Left lung (tissue), 10 donors: Measurements from ENCODE around the gene CTNND2. TPM values are rescaled to one million over a fixed set of nuclear protein-coding genes. Genes with fewer than 3 reads are reported as not detected.

ENCODE experiments used
- ATAC-seq: fragments of 200-7000 bp; cut with Tn5 transposase; one replicate; pipeline ENCODE4 v1.9.1; 2020; ENCODE audit warnings: moderate library complexity
- DNase-seq, 4 donors: peaks; one replicate each; pipeline ENCODE4 v3.0.0-alpha.2; 2013 to 2020
- H3K27ac ChIP-seq, 2 donors: fragments of 200-600 bp; sonication (generic) in 1 of 2; one replicate each; pipeline versions ENCODE4 v1.5.0 to v1.8.0; 2020 to 2021
- H3K27me3 ChIP-seq, 2 donors: fragments of 200-600 bp; sonication (generic) in 1 of 2; one replicate each; pipeline versions ENCODE4 v1.5.0 to v1.8.0; 2020 to 2021
- H3K36me3 ChIP-seq, 2 donors: fragments of 200-600 bp; sonication (generic) in 1 of 2; one replicate each; pipeline versions ENCODE4 v1.5.0 to v1.8.0; 2020 to 2021
- H3K4me1 ChIP-seq, 2 donors: fragments of 200-600 bp; one replicate each; pipeline ENCODE4 v1.8.0; 2021
- H3K4me3 ChIP-seq, 2 donors: fragments of 200-600 bp; sonication (generic) in 1 of 2; one replicate each; pipeline versions ENCODE4 v1.5.0 to v1.8.0; 2020 to 2021; ENCODE audit warnings: mild to moderate bottlenecking in 1 of 2
- H3K9me3 ChIP-seq, 2 donors: fragments of 200-600 bp; sonication (generic) in 1 of 2; one replicate each; pipeline versions ENCODE4 v1.5.0 to v1.8.0; 2020 to 2021
- intact Hi-C, 2 donors: fragments of 100-400 bp; cut with DNase I; formaldehyde crosslinking; loops; one replicate each; pipeline versions ENCODE4 v1.11.2 to v1.14.2; 2022
- polyA plus RNA-seq, 6 donors: library from polyadenylated mRNA; unstranded; fragments of 120-200 nt; gene quantifications; one replicate each; pipeline ENCODE4 v1.2.1, GENCODE V29; 2013; ENCODE audit not compliant: insufficient read length in 6 of 6
- total RNA-seq, 2 donors: library from RNA; stranded (reverse); fragmentation: NEBNext Ultra II Directional; extraction: Animal tissue kit (Norgen Biotek cat#: 25700); gene quantifications; one replicate each; pipeline ENCODE4 v1.2.1, GENCODE V29; 2021
- TF ChIP-seq, protein P1 (sequence below), 2 donors: fragments of 200-600 bp; sonication (generic) in 1 of 2; IDR thresholded peaks; one replicate each; pipeline versions ENCODE4 v1.5.0 to v1.8.0; 2021; ENCODE audit warnings: antibody characterized with exemption in 2 of 2
- donor health status: DM: no; HTN: yes; CAD: no.
- donor health status: DM: no; HTN: no; CAD: no.

Gene CTNND2
- total and polyA plus RNA-seq, 8 donors: 1.2 to 4.2 (median 2.2) TPM; not detected in 1

DNA sequence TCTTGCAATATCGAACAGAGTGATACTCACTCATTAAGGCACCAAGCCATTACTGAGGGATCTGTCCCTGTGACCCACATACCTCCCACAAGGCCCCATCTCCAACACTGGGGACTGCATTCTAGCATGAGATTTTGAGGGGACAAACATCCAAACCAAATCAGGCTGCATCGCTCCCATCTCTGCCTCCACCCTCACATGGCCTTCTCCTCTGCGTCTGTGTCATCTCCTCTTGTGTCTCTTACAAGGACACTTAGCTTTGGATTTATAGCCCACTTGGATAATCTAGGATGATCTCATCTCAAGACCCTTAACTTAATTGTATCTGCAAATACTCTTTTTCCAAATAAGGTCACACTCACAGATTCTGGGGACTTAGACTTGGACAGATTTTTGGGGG, 858.8 kb downstream of the CTNND2 start:
- no peak for ATAC-seq
- intact Hi-C loops: no loop called here
- no peaks in the 10 kb centered on the region for H3K27me3 ChIP-seq

DNA sequence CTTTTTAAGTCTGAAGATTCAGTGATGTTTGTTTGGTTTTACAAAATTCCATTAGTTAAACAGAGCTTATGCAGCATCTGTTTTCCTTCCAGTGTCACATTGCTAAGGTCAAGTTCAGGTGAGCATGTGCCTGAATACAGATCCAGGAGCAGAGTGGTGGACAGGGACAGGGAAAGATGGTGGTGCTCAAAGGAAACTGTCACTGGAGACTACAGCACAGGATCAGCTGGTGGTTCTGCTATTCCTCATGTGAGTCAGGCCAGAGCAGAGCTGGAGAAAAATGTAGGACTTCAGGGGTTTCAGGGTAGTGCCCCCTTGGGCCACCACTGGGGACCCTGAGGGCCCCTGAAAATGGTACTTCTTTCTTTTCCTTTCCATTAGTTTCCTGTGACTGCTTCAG, 859.7 kb downstream of the CTNND2 start:
- no peak overlapping the region for H3K27ac ChIP-seq
- ATAC-seq: no peak
- intact Hi-C loops: no loop called here
- DNase-seq: no peak
- H3K36me3 ChIP-seq: no peaks in the 10 kb centered on the region
- H3K4me1 ChIP-seq: no peaks in the 10 kb centered on the region
- TF ChIP-seq, protein P1, sequence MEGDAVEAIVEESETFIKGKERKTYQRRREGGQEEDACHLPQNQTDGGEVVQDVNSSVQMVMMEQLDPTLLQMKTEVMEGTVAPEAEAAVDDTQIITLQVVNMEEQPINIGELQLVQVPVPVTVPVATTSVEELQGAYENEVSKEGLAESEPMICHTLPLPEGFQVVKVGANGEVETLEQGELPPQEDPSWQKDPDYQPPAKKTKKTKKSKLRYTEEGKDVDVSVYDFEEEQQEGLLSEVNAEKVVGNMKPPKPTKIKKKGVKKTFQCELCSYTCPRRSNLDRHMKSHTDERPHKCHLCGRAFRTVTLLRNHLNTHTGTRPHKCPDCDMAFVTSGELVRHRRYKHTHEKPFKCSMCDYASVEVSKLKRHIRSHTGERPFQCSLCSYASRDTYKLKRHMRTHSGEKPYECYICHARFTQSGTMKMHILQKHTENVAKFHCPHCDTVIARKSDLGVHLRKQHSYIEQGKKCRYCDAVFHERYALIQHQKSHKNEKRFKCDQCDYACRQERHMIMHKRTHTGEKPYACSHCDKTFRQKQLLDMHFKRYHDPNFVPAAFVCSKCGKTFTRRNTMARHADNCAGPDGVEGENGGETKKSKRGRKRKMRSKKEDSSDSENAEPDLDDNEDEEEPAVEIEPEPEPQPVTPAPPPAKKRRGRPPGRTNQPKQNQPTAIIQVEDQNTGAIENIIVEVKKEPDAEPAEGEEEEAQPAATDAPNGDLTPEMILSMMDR (IDR thresholded peaks at IDR 0.05): no peak
- no peak overlapping the region for H3K4me3 ChIP-seq
- H3K27me3 ChIP-seq: no peaks in the 10 kb centered on the region
- H3K9me3 ChIP-seq: no peaks in the 10 kb centered on the region

More for the DNA sequence above, 858.8 kb downstream of the CTNND2 start:
- no peaks in the 10 kb centered on the region for H3K36me3 ChIP-seq
- H3K4me3 ChIP-seq: no peak overlapping the region
- H3K9me3 ChIP-seq: no peaks in the 10 kb centered on the region
- H3K4me1 ChIP-seq: no peaks in the 10 kb centered on the region
- H3K27ac ChIP-seq: no peak overlapping the region
- TF ChIP-seq, protein P1 (IDR thresholded peaks at IDR 0.05): no peak
- no peak for DNase-seq

DNA sequence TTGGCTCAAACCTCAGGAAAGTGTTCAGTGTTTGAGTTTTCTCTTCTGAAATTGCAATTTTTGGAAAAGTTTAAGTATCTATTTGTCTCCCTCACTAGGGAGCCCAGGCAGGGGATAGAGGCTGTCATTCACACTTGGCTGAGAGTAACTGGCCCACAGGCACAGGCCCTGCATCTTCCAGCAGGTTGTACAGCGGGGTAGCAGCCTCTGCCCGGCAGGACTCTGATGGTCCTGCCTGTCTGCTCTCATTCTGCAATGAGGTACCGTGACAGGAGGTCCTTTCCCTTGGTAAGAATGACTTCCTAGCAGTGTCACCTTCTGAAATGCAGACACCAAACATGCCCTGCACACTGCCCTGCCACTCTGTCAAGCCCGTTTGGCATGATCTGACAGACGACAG, 860.4 kb downstream of the CTNND2 start:
- DNase-seq (no peak), ATAC-seq (no peak)
- TF ChIP-seq, protein P1 (IDR thresholded peaks at IDR 0.05): no peak
- intact Hi-C loops: no loop called here
- H3K4me1 ChIP-seq: no peaks in the 10 kb centered on the region
- no peaks in the 10 kb centered on the region for H3K27me3 ChIP-seq
- H3K4me3 ChIP-seq: no peak overlapping the region
- H3K27ac ChIP-seq: no peak overlapping the region
- no peaks in the 10 kb centered on the region for H3K9me3 ChIP-seq
- no peaks in the 10 kb centered on the region for H3K36me3 ChIP-seq

DNA sequence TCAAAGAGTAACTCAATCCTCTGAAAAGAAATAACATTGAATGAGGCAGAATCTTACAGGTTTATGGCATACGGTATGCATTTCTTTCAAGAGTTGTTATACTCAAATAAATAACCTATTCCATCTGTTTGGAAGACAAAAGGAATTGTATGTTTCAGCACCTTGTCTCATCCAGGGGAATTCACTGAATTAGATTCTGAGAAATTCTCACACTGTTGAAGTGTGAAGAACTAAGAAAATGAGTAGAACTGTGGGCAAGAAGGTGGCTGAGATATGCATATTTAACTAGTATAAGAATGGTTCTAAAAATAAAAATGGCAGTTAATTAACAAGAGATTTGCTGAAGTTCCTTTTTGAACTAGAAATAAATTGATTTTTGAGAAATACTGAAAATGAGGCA, 863.9 kb downstream of the CTNND2 start:
- ATAC-seq (no peak), DNase-seq (no peak)
- intact Hi-C loops: no loop called here
- no peaks in the 10 kb centered on the region for H3K4me1 ChIP-seq
- H3K27me3 ChIP-seq: no peaks in the 10 kb centered on the region
- no peak overlapping the region for H3K27ac ChIP-seq
- TF ChIP-seq, protein P1 (IDR thresholded peaks at IDR 0.05): no peak
- H3K36me3 ChIP-seq: no peaks in the 10 kb centered on the region
- no peaks in the 10 kb centered on the region for H3K9me3 ChIP-seq
- H3K4me3 ChIP-seq: no peak overlapping the region

DNA sequence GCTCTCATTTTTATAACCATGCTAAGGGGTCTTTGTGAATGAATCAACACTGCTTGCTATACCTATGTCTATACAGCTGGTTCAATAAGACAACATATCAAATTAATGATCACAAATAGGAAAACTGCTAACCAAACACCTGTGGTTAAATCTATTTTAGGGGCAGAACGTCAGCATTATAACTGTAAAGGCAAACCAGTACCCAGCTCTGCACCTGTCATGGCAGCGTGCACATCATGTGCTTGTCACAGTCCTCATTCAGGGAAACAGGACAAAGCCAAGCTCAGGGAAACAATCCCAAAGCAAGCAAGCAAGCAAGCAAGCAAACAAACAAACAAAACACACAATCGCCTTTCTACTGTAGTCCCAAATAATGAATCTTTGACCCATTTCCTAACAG, 865.5 kb downstream of the CTNND2 start:
- Histone ChIP-seq H3K4me1 (no peaks in the 10 kb centered on the region), H3K4me3 (no peak overlapping the region), H3K9me3 (no peaks in the 10 kb centered on the region), H3K27ac (no peak overlapping the region), H3K36me3 (no peaks in the 10 kb centered on the region), H3K27me3 (no peaks in the 10 kb centered on the region)
- DNase-seq (no peak), ATAC-seq (no peak)
- intact Hi-C loops: no loop called here
- TF ChIP-seq, protein P1 (IDR thresholded peaks at IDR 0.05): no peak
